Activated CD8-positive, alpha-beta memory T cell treated with anti-CD3 and anti-CD28 coated beads, Interleukin-2, amount 50 U/mL, for 1 hour (primary cell): ENCODE data around the gene ZFX.
"Not testable (repeated sequence)": the region's sequence is repeated elsewhere in the genome, so short reads cannot be mapped to it uniquely, and the experiment has no call there.

Experiments
- DNase-seq: peaks from one replicate; pipeline ENCODE4 v3.0.0-alpha.2; 2020; ENCODE audit errors: extremely low read depth

ZFX gene

DNA sequence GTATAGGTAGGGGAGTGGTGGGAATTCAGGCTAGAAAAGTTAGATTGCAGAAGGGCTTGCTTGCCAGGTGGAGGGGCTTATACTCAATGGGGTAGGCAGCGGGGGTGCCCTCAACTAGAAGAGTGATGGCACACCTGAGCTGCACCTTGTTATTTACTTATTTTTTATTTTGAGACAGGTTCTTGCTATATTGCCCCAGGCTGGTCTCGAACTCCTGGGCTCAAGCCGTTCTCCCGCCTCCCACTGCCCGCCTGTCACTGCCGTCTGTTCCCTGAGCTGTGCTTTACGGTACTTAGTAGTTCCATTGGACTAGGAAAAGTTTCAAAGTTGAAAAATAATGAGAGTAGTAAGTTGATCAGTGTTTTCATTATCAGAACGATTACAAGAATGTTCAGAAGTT, 2.0 kb downstream of the ZFX start:
- DNase-seq: no peak

DNA sequence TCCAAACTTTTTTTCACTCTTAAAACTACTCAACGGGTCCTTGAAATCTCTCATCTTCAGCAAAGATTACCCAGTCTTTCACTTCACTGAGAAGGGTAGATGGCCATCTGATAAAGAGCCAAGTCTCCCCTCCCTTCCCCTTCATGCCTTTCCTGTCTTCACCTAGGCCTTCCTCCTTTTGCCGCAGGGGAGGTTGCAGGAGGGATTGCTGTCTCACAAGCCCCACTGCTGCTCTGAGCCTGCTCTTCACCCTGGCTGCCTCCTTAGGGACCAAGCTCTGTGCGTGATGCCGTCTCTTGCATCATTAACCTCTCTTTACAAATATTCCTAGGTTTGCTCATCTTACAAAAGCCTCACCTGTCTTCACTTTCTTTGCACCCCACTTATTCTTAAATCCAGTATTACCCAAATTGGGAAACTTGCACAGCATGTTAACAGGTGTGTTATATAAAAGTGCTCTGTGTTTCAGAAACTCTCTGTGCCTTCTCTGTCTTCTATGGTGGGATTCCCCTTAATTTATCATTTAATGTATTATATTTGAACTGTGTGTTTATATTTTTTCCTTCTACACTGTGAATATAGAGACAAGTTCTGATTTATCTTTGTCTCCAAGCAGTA, 3.8 kb downstream of the ZFX start:
- DNase-seq: no peak

DNA sequence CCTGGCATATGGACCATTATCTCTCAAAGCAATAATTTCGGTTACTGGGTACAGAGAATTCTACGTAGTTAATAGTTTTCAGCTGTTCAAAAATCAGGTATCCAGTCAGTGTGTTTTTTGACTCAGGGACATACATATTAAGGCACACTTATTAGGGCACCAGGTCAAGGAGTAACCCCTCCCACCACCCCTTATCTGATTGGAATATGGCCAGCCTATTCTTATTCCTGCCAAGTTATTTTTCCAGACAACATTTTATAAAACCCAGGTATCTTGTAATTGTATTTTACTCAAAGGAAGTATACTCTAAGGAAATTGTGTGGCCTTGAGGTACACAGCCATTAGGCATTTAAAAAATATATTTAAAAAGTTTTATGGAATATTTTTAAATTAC, 4.3 kb downstream of the ZFX start:
- no peak for DNase-seq

DNA sequence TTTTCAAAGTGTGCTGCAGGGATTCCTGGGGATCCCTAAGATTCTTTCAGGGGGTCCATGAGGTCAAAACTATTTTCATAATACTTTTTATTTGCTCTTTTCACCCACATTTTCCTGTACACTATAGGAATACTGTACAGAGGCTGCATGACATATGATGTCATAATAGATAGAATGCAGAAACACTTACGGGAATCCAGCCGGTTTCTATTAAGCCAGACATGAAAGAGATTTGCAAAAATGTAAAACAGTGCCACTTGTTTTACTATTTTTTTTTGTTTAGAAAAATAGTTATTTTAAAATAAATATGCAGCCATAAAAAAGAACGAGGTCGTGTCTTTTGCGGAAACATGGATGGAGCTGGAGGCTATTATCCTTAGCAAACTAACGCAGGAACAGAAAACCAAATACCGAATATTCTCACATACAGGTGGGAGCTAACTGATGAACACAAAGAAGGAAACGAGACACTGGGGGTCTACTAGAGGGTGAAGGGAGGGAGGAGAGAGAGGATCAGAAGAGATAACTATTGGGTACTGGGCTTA, 5.0 kb downstream of the ZFX start:
- DNase-seq: no peak

DNA sequence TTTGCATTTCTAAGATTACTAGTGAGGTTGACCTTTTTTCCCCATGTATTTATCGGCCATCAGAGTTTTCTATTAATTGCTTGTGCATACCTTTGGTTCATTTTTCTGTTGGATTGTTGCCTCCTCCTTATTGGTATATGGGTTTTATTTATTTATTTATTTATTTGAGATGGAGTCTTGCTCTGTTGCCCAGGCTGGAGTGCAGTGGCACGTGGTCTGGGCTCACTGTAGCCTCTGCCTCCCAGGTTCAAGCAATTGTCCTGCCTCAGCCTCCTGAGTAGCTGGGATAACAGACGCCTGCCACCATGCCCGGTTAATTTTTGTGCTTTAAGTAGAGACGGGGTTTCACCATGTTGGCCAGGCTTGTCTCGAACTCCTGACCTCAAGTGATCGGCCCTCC, 6.2 kb downstream of the ZFX start:
- DNase-seq: not testable (repeated sequence)

DNA sequence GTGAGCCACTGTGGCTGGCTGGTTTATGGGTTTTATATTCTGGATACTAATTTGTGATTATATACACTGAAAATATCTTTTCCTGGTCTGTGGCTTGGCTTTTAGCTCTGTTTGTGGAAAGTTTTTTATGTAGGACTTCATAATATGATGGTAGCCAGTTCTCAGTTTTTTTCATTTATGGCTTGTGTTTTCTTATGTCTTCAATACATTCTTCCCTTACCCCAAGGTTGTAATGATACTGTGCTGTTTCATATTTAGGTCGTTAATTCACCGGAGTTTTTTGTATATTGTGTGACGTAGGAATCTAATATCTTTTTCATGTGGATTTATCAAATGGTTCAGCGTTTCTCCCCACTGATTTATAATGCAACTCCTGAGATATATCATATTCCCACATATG, 6.6 kb downstream of the ZFX start:
- DNase-seq: no peak

DNA sequence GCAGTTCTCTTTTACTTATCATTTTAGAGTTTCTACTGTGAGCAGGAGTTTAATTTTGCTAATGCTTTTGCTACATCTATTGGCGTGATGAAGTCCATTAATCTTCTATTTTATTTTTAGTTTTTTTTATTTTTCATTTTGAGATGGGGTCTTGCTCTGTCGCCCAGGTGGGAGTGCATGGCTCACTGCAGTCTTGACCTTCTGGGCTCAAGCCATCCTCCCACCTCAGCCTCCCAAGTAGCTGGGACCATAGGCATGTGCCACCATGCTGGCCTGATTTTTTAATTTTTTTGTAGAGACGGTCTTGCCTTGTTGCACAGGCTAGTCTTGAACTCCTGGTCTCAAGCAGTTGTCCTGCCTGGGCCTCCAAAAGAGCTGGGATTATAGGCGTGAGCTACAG, 9.4 kb downstream of the ZFX start:
- DNase-seq: no peak

DNA sequence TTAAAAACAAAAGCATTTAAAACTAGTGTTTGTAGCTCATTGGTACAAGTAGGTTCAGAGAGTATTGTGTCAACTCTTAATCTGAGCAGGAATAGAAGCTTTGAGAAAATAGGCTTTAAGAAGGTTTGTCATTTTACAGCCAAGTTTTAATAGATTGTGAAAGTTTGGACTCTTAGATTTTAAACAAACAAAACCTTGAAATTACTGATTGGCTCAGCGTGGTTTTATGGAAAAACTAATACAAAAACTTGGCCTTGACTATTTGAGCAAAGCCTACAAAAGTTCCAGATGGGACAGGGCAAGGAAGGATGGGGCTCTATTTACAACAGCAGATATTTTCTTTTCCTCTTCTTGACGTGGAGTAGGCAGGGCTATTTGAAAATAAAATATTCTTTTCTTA, 16.5 kb downstream of the ZFX start:
- no peak for DNase-seq

DNA sequence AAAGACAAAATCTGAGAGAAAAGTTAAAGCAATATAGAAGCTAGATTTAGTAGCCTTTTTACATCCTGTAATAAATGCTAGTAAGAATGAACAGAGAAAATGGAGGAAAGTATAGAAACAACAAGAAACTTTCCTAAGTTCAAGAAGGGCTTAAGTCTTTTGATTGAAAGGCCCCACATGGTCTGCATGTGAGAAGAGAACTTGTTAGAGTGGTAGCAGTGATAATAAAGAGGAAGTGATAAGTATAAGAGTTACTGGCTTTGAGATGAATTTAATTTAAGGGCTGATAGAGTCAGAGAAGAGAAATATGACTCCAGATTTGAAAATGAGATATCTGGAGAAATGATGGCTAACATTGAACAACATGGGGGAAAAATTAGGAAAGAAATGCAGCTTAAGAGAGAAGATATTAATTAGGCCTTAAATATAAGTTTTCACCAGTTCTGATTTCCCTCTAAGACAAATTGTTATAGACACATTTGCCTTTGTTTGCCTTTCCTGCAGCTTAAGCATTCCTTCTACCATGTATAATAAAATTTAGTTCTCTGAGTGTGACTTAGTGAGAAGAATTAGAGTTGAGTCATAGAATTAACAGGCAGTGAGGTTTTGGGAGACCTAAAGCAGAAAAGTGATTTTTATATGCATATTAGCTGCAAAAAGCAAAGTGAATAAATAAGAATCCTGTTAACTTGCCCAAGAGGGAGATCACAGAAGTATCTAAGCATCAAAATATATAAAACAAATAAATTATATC, 18.4 kb downstream of the ZFX start:
- no peak for DNase-seq

DNA sequence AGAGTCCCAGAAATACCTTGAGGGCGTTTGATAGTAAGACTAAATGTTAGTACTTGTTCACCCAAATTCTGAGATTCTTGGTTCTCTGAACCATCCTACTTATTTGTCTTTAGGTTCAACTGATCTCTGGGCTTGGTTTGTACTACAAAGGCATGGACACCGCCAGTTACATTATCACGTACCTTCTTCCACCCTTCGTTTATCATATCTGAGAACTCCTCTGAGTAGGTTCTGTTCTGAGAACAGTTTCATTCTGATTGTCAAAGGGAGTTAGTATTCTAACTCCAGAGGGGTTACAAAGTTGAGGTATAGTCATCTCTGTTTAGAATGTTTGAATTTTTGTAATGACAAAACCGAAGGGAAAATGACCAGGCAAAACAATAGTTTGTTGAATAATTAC, 19.3 kb downstream of the ZFX start:
- DNase-seq: no peak

DNA sequence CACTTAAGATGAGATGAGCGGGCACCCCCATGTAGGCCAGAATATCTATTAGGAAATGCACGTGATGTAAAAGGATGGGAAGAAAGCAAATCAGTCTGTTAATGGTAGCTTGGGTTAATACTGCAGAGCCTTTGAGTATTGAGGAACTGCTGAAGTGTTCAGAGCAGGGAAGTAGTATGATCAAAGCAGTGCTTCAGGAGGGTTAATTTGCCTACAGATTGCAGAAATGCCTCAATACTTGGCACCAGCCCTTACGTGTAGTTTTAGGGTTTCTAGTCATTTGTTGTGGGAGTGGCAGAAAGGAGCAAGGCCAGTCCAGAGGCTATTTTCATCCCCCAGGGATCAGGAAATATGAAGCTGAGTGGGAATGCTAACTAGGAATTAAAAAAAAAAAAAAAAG, 19.7 kb downstream of the ZFX start:
- DNase-seq: no peak

DNA sequence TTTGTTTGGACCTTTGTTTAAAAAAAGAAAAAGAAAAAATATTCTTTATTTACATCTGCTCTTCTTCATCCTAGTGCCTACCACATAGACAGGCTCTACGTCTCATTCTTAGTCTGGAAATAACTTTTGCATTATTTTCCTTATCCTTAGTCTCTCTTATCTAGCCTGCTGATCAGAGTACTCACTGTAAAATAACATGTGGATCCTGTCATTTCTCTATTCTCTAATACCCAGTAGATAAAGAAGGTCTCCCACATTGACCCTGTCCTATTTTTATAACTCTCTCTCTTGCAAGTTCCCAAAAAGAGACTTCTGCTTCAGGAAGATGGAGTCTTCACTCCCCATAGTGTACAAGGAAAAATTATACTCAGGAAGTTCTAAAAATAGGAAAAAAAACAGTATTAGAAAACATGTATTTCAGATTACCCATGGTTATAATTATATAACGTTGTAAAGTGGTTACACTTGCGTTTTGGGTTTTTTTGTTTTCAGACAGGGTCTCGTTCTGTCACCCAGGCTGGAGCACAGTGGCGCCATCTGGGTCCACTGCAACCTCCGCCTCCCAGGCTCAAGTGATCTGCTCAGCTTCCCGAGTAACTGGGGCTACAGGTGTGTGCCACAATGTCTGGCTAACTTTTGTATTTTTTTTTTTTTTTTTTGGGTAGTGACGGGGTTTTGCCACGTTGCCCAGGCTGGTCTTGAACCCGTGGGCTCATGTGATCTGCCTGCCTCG, 23.8 kb downstream of the ZFX start:
- no peak for DNase-seq

DNA sequence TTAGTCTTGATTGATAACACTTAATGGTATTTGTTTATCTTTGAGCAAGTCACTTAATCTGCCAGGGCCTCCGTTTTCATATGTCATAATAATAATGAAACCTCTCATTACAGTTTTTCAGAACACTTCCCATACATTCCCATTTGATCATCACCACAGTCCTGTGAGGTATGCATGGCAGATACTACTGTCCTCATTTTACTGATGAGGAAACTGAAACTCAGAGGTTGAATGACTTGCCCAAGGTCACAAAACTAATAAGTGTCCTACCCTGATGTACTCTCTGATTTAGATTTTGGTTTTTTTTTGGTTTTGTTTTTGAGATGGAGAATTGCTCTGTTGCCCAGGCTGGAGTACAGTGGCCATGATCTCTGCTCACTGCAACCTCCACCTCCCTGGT, 25.7 kb downstream of the ZFX start:
- no peak for DNase-seq

DNA sequence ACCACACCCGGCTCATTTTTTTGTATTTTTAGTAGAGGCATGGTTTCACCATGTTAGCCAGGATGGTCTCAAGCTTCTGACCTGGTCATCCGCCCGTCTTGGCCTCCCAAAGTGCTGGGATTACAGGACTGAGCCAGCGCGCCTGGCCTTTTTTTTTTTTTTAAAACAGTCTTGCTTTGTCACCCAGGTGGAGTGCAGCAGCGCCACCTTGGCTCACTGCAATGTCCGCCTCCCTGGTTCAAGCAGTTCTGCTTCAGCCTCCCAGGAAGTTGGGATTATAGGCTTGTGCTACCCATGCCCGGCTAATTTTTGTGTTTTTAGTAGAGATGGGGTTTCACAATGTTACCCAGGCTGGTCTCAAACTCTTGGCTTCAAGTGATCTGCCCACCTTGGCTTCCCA, 28.9 kb downstream of the ZFX start:
- no peak for DNase-seq

DNA sequence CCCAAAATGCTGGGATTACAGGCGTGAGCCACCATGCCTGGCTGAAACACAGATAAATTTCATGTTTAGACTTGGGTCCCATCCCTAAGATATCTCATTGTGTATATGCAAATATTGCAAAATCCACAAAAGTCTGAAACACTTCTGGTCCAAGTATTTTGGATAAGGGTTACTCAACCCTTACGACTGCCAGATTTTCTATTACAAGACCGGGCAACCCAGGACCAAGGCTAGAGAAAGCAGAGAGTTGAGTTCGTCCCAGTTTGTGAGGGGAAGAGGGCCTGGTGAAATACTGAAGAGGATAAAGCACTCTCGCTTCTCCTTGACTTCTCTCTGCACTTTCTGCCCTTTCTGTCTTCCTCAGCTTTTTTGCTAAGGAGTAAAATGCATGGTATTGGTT, 34.5 kb downstream of the ZFX start:
- DNase-seq: no peak

DNA sequence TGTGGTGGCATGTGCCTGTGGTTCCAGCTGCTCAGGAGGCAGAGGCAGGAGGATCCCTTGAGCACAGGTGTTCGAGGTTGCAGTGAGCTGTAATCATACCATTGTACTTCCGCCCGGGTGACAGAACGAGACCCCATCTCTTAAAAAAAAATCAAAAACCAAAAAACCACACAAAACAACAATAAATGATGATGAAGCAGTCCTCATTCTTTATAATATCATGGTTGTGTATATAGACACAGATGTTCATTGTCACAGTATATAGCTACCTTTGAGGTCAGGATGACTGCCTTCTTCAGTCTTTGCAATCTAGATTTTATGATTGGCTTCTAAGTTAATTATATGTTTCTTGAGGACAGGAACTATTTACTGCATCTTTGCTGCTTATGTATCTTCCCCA, 37.0 kb downstream of the ZFX start:
- no peak for DNase-seq

DNA sequence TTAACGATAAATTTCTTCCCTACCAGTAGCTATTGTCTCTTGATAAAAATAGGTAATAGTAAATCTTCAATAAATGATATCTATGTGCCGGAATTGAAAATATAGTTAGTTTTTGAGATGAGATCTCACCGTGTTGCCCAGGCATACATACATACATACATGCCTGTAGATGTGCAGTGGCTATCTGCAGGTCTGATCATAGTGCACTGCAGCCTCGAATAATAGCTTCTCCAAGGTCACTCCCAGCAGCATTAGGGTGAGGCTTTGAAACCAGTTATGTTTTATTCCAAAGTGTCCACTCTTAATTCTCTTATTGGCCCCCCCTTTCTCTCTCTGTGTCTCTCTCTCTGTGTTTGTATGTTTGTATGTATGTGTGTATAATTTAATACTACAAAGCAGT, 37.5 kb downstream of the ZFX start:
- no peak for DNase-seq

DNA sequence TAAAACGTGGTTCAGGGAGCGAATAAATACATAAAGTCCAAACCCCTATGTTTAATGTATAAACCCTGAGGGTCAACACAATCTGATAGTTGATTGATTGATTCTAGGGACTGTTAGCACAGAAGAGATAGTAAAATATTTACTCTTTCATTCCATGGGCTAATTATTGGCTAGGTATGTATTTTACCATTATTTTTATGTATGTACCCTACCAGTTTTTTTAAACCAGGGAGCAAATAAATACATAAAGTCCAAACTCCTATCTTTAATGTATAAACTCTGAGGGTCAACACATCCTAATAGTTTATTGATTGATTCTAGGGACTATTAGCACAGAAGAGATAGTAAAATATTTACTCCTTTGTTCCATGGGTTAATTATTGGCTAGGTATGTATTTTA, 40.0 kb downstream of the ZFX start:
- DNase-seq: no peak

DNA sequence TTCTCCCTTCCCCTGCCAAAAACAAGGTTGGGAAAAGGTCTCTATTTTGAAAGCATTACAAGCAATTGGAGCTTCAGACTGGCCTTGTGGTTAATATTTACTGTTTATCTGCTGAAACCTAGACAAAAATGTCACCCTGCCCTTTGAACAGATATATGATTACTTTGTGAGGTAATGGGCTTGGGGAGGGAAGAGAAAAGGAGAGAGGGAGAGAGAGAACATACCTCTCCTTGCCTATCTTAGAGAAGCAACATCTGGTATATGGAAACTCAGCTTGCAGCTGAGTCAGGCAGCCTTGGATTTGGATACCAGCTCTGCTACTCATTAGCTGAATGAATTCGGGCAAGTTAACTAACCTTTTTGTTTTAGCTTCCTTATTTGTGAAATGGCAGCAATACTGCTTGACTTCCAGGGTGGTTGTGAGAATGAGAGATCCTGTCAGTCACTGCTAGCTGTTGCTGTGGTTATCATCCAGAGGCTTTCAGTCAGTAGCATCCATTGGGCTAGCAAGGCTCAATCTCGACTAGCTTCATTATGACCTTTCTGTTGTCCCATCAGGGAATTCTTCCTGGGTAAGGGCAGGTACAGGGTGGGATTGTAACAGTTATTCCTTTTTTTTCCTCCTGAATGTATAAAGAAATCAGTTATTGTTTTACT, 41.1 kb downstream of the ZFX start:
- no peak for DNase-seq

DNA sequence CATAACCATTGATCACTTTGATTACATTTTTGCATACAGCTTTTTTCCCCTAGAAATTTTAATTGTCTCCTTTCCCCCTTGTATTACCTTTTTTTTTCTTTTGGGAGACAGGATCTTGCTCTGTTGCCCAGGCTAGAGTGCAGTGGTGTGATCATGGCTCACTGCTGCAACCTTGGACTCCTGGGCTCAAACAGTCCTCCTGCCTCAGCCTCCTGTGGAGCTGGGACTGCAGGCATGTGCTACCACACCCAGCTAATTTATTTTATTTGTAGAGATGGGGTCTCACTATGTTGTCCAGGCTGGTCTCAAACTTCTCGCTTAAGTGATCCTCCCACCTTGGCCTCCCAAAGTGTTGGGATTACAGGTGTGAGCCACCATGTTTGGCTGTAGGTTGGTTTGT, 47.0 kb downstream of the ZFX start:
- no peak for DNase-seq

DNA sequence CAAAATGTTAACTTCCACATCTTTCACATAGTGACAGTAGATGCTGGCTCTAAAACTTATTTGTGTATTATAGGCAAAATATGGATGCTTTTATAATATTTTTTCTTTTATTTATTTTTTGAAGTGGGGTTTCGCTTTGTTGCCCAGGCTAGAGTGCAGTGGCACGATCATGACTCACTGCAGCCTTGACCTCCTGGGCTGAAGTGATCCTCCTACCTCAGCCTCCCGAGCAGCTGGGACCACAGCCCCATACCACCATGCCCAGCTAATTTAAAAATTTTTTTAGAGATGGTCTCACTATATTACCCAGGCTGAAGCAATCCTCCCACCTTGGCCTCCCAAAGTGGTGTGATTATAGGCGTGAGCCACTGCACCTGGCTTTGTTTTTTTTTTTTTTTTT, 48.6 kb downstream of the ZFX start:
- DNase-seq: no peak

DNA sequence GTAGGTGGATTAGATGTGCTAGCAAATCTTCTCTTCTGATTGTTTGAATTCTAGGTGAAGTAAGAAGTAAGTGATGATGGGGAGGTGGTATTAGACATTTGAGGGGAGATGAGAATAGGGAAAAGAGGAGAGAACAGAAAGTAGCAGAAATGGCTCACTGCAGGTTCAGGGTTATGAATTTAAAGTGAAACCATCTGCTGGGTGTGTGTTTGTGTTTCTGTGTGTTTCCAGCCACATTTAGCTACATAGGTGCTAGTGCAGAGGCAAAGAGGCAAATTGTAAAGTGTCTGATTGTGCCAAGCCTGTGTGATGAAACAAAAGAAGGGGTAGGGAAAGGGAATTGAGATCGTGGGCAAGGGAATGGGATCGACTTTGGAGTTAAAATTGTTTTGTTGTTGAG, 50.6 kb downstream of the ZFX start:
- no peak for DNase-seq

DNA sequence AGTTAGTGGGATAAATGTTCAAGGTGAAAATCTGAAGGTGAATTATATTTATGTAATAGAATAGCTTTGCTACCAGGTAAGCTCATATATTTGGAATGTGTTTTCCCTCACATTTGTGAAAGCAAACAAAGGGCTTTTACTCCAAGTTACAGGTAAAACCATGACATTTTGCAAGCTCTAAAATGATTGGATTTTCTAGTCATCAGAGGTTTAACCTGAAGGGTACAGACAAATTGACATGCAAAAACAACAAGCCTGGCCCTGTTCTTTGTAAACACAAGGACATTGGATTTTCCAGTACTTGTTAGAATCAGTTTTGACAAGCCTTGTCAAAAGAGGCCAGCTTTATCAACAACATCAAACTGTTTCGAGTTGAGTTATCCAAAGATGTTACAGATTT, 51.7 kb downstream of the ZFX start:
- no peak for DNase-seq
